ENCODE data around the gene ASAP2.

GRCh38 chr2:9364791-9365497 is 158.3 kb downstream of the ASAP2 start:
- no peak for TF ChIP-seq EZH2 (IDR thresholded peaks at IDR 0.05; ENCODE audit: low read length, unreplicated experiment)
- no peak for TF ChIP-seq EZH2phosphoT487 (IDR thresholded peaks at IDR 0.05; ENCODE audit: borderline replicate concordance, low read length)
